ENCODE data around the gene DUSP9. TPM values are rescaled to one million over a fixed set of nuclear protein-coding genes. Genes with fewer than 3 reads are reported as not detected.
"Not testable (repeated sequence)": the region's sequence is repeated elsewhere in the genome, so short reads cannot be mapped to it uniquely, and the experiment has no call there.

DUSP9 gene
- total RNA-seq, 4 donors from 2014 or later, result not detected

DNA sequence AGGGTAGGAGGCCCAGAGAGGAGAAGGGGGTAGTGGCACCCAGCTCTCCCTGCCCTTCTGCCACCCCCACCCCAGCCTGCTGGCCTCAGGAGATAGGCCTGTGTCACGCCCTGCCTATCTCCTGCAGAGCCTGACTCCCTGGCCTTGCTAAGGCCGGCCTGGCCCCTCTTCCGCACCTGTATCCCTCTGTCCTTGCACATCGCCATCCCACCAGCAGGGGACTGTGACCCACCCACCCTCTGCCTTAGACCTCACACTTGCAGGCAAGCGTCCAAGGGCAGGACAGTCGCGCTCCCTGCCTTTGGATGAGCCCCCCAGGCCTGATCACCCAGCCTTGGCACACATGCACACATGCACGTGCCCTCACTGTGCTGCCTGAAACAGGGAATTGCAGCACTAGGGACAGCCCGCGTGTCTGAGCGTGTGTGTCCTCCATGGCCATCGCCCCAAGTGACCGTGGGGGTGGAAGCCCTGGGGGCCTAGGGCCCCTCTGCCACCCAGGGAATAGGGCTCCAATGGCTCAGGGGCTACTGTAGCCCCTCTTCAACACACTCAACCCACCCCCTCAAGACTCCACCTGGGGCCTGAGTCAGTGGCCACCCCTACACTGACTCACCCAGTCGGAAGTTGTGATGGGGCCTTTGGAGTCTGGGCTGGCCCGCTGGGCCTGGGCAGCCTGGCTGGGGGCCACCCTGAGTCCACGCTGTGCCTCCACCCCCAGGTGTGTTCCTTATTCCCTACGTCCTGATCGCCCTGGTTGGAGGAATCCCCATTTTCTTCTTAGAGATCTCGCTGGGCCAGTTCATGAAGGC, 42.9 kb downstream of the DUSP9 start:
- TF ChIP-seq, protein P1, sequence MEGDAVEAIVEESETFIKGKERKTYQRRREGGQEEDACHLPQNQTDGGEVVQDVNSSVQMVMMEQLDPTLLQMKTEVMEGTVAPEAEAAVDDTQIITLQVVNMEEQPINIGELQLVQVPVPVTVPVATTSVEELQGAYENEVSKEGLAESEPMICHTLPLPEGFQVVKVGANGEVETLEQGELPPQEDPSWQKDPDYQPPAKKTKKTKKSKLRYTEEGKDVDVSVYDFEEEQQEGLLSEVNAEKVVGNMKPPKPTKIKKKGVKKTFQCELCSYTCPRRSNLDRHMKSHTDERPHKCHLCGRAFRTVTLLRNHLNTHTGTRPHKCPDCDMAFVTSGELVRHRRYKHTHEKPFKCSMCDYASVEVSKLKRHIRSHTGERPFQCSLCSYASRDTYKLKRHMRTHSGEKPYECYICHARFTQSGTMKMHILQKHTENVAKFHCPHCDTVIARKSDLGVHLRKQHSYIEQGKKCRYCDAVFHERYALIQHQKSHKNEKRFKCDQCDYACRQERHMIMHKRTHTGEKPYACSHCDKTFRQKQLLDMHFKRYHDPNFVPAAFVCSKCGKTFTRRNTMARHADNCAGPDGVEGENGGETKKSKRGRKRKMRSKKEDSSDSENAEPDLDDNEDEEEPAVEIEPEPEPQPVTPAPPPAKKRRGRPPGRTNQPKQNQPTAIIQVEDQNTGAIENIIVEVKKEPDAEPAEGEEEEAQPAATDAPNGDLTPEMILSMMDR (IDR thresholded peaks at IDR 0.05), result no peak
- no peak overlapping the region for H3K4me3 ChIP-seq (replicated peaks in 1 of 3)
- intact Hi-C loops (cut with DNase I), result no loop called here
- no peaks in the 10 kb centered on the region for H3K27me3 ChIP-seq
- no peaks in the 10 kb centered on the region for H3K36me3 ChIP-seq
- no peak overlapping the region for H3K27ac ChIP-seq
- DNase-seq, result no peak
- WGBS, 2 donors, result 80 to 95% methylated on average over 7 to 9 of the region's 19 CpGs
- no peaks in the 10 kb centered on the region for H3K9me3 ChIP-seq
- H3K4me1 ChIP-seq, result peaks cover 0 to 4% of the 10 kb centered on the region in 2 donors

DNA sequence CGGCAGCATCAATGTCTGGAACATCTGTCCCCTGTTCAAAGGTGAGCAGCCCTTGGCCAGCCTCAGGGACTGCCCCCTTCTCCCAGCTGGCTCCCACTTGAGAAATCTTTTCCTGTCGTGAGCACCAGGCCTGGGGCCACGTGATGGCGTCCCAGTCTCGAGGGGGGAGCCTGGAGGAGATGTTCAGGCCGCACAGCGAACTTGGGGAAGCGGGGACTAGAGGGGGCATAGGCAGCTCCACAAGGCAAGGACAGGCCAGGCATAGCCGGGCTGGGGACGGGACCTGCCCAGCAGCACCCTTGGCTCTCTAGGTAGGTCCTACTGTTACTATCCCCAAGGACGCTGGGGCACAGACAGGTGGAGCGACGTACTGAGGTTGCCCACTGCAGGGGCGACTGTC, 43.5 kb downstream of the DUSP9 start:
- H3K9me3 ChIP-seq, result no peaks in the 10 kb centered on the region
- intact Hi-C loops (cut with DNase I), result no loop called here
- H3K27ac ChIP-seq, result no peak overlapping the region
- no peak for DNase-seq
- H3K4me3 ChIP-seq (replicated peaks in 1 of 3), result no peak overlapping the region
- peaks cover 0 to 4% of the 10 kb centered on the region in 2 donors for H3K4me1 ChIP-seq
- no peaks in the 10 kb centered on the region for H3K36me3 ChIP-seq
- TF ChIP-seq, protein P1 (IDR thresholded peaks at IDR 0.05), result no peak
- TF ChIP-seq POLR2A (IDR thresholded peaks at IDR 0.05), result no peak
- H3K27me3 ChIP-seq, result no peaks in the 10 kb centered on the region
- WGBS, 2 donors, result 80 to 87% methylated on average over 1 to 6 of the region's 14 CpGs

DNA sequence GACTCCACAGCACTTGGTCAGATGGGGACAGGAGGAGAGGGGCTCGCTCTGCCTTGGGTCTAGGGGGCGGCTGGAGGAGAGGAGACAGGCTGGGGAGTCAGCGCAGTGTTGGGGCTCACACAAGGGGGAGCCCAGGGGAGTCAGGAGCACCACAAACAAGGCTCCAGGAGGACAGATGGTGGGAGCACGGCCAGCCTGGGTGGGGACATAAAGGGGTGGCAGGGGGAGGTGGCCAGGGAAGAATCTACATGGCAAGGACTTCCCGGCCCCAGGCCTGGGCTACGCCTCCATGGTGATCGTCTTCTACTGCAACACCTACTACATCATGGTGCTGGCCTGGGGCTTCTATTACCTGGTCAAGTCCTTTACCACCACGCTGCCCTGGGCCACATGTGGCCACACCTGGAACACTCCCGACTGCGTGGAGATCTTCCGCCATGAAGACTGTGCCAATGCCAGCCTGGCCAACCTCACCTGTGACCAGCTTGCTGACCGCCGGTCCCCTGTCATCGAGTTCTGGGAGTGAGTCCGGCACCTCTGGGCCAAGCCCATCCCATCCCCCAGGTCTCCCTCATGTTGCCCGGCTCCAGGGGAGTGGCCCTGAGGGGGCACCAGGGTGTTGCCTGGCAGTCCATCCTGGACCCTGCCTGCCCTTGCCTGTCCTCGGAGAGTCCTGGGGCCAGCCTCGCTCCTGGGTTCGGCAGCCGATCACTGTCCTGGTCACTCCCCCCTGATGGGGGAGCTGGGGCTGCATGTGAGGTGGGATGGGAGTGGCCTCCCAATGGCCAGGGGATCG, 44.2 kb downstream of the DUSP9 start:
- H3K4me1 ChIP-seq; H3K27ac ChIP-seq; H3K9me3 ChIP-seq; intact Hi-C loops (cut with DNase I); H3K36me3 ChIP-seq; H3K4me3 ChIP-seq (replicated peaks in 1 of 3); H3K27me3 ChIP-seq; DNase-seq: not testable (repeated sequence)
- WGBS, 2 donors, result 94 to 96% methylated on average over 6 to 7 of the region's 21 CpGs

DNA sequence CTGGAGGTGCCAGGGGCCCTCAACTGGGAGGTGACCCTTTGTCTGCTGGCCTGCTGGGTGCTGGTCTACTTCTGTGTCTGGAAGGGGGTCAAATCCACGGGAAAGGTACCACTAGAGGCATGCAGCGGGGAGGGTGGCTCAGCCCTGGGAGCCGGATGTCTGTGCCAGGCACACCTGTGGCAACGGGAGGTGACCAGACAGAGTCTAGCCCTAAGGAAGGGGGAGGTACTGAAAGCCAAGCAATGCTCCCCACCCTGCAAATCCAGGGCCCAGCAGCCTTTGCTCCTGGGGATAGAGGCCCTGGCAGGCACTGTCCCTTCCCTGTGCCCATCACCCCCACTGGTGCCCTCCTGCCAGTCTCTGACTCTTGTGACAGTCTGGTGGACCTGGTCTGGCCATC, 45.0 kb downstream of the DUSP9 start:
- no CpG with 5 or more reads among the region's 4 CpGs for WGBS, 2 donors
- no peak for DNase-seq
- no peaks in the 10 kb centered on the region for H3K27me3 ChIP-seq
- H3K27ac ChIP-seq, result no peak overlapping the region
- TF ChIP-seq POLR2A (IDR thresholded peaks at IDR 0.05), result no peak
- TF ChIP-seq, protein P1 (IDR thresholded peaks at IDR 0.05), result no peak
- H3K36me3 ChIP-seq, result no peaks in the 10 kb centered on the region
- H3K4me1 ChIP-seq, result peaks cover 0 to 4% of the 10 kb centered on the region in 2 donors
- intact Hi-C loops (cut with DNase I), result no loop called here
- no peak overlapping the region for H3K4me3 ChIP-seq (replicated peaks in 1 of 3)
- no peaks in the 10 kb centered on the region for H3K9me3 ChIP-seq

DNA sequence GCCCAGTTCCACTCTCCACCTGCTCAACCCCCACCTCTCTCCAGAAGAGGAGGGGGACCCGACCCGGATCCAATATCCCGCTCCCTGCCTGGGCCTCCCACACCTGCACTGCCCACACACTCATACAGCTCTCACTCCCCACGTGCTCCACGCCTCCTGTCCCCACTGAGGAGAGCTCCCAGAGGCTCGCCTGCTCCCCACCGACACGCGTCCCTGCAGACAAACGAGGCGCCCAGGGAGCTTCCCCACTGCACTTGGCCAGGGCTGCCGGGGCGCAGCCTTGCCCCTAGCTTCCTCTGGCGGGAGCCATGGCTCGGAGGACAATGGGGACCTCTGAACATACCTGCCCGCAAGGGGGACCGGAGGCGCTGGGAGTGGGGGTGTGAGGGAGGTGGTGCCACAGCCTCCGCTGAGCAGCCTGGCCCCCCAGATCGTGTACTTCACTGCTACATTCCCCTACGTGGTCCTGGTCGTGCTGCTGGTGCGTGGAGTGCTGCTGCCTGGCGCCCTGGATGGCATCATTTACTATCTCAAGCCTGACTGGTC, 45.7 kb downstream of the DUSP9 start:
- 40 to 41% methylated on average over 1 to 6 of the region's 24 CpGs for WGBS, 2 donors

More for the DNA sequence above, 45.7 kb downstream of the DUSP9 start:
- DNase-seq, result no peak
- no peaks in the 10 kb centered on the region for H3K27me3 ChIP-seq
- intact Hi-C loops (cut with DNase I), result no loop called here
- H3K27ac ChIP-seq, result no peak overlapping the region
- H3K9me3 ChIP-seq, result no peaks in the 10 kb centered on the region
- H3K36me3 ChIP-seq, result no peaks in the 10 kb centered on the region
- no peaks in the 10 kb centered on the region for H3K4me1 ChIP-seq
- TF ChIP-seq, protein P1 (IDR thresholded peaks at IDR 0.05), result no peak
- TF ChIP-seq POLR2A (IDR thresholded peaks at IDR 0.05), result no peak
- no peak overlapping the region for H3K4me3 ChIP-seq (replicated peaks in 1 of 3)

All from thyroid gland (tissue), 4 donors.